HEK293 (cell line): ENCODE data around the gene PRKACG.

Experiments
- CTCF ChIA-PET: fragments of 350-600 bp; formaldehyde crosslinking; extraction: SDS; loops from one replicate; lab custom pipeline; 2021; ENCODE audit warnings: antibody characterized with exemption; lab: Yijun Ruan, JAX
- POLR2A ChIA-PET: fragments of 300-600 bp; formaldehyde crosslinking; extraction: SDS; loops from one replicate; lab custom pipeline; 2020; ENCODE audit warnings: antibody characterized with exemption, inconsistent platforms; lab: Yijun Ruan, JAX
- H3K27ac ChIP-seq: fragments of 200-500 bp; sonication (Bioruptor generic); 2 replicates; pipeline ENCODE4 v1.5.1; 2014; ENCODE audit warnings: low read depth, low read length, control low read depth, inconsistent platforms; ENCODE audit errors: extremely low read depth
- H3K36me3 ChIP-seq, 2 experiments: fragments of 200-500 bp in 1 of 2; sonication (Bioruptor generic) in 1 of 2; 1 replicate in 1 of 2; 2 replicates in 1 of 2; pipeline ENCODE4 v1.5.1; 2014 to 2017; ENCODE audit warnings: inconsistent platforms in 2 of 2, low read length in 2 of 2; ENCODE audit not compliant: control insufficient read depth in 2 of 2, insufficient read depth in 1 of 2
- H3K4me1 ChIP-seq: fragments of 200-500 bp; sonication (Bioruptor generic); 2 replicates; pipeline ENCODE4 v1.5.1; 2014; ENCODE audit warnings: mild to moderate bottlenecking, low read length, inconsistent platforms; ENCODE audit not compliant: control insufficient read depth, insufficient read depth
- H3K4me3 ChIP-seq: 2 replicates; pipeline ENCODE4 v1.5.1; 2011; ENCODE audit warnings: low read depth, mild to moderate bottlenecking, control low read depth, low read length, moderate library complexity
- H3K9me3 ChIP-seq: fragments of 200-500 bp; sonication (Bioruptor generic); 2 replicates; pipeline ENCODE4 v1.5.1; 2014; ENCODE audit warnings: low read depth, low read length, inconsistent platforms; ENCODE audit not compliant: control insufficient read depth, insufficient read depth
- HIC1 ChIP-seq: fragments of 450-650 bp; formaldehyde crosslinking; IDR thresholded peaks from 2 replicates; pipeline ENCODE4 v1.5.1; 2016; ENCODE audit warnings: missing biosample characterization, missing genetic modification characterization
- KLF16 ChIP-seq: fragments of 450-650 bp; formaldehyde crosslinking; IDR thresholded peaks from 2 replicates; pipeline ENCODE4 v1.5.1; 2017; ENCODE audit warnings: missing biosample characterization, missing genetic modification characterization
- KLF17 ChIP-seq: fragments of 450-650 bp; formaldehyde crosslinking; IDR thresholded peaks from 2 replicates; pipeline ENCODE4 v1.5.1; 2016; ENCODE audit warnings: missing biosample characterization, missing genetic modification characterization
- OSR2 ChIP-seq: fragments of 450-650 bp; formaldehyde crosslinking; IDR thresholded peaks from 2 replicates; pipeline ENCODE4 v1.5.1; 2016; ENCODE audit warnings: missing biosample characterization, missing genetic modification characterization
- REPIN1 ChIP-seq: fragments of 450-650 bp; formaldehyde crosslinking; IDR thresholded peaks from 2 replicates; pipeline ENCODE4 v1.5.1; 2017; ENCODE audit warnings: missing biosample characterization, missing genetic modification characterization, low read depth
- SCRT1 ChIP-seq: fragments of 450-650 bp; formaldehyde crosslinking; IDR thresholded peaks from 2 replicates; pipeline ENCODE4 v1.5.1; 2016; ENCODE audit warnings: missing biosample characterization, missing genetic modification characterization, borderline replicate concordance
- SETDB1 ChIP-seq: IDR thresholded peaks from one replicate; pipeline ENCODE4 v1.6.1; 2017; ENCODE audit warnings: mild to moderate bottlenecking, low read length, moderate library complexity, mixed read lengths; ENCODE audit not compliant: insufficient read length
- SP7 ChIP-seq: fragments of 450-650 bp; formaldehyde crosslinking; IDR thresholded peaks from 2 replicates; pipeline ENCODE4 v1.5.1; 2016; ENCODE audit warnings: missing biosample characterization, missing genetic modification characterization
- ZNF112 ChIP-seq: fragments of 450-650 bp; formaldehyde crosslinking; IDR thresholded peaks from 2 replicates; pipeline ENCODE4 v1.5.0; 2017; ENCODE audit warnings: missing biosample characterization, missing genetic modification characterization
- ZNF132 ChIP-seq: fragments of 450-650 bp; formaldehyde crosslinking; IDR thresholded peaks from 2 replicates; pipeline ENCODE4 v1.5.1; 2017; ENCODE audit warnings: missing biosample characterization, missing genetic modification characterization, borderline replicate concordance
- ZNF169 ChIP-seq: fragments of 450-650 bp; formaldehyde crosslinking; IDR thresholded peaks from 2 replicates; pipeline ENCODE4 v1.5.1; 2016; ENCODE audit warnings: missing biosample characterization, missing genetic modification characterization
- ZNF19 ChIP-seq: fragments of 450-650 bp; formaldehyde crosslinking; IDR thresholded peaks from 2 replicates; pipeline ENCODE4; 2016; ENCODE audit warnings: missing biosample characterization, missing genetic modification characterization, low read depth
- ZNF266 ChIP-seq: fragments of 450-650 bp; formaldehyde crosslinking; IDR thresholded peaks from 2 replicates; pipeline ENCODE4 v1.5.1; 2016; ENCODE audit warnings: missing biosample characterization, missing genetic modification characterization, low read depth
- ZNF292 ChIP-seq: fragments of 450-650 bp; formaldehyde crosslinking; IDR thresholded peaks from 2 replicates; pipeline ENCODE4 v1.5.1; 2016; ENCODE audit warnings: low read depth, missing biosample characterization, missing genetic modification characterization, borderline replicate concordance
- ZNF394 ChIP-seq: fragments of 450-650 bp; formaldehyde crosslinking; IDR thresholded peaks from 2 replicates; pipeline ENCODE4 v1.5.1; 2016; ENCODE audit warnings: missing biosample characterization, missing genetic modification characterization, mild to moderate bottlenecking, moderate library complexity, borderline replicate concordance
- ZNF433 ChIP-seq: fragments of 450-650 bp; formaldehyde crosslinking; IDR thresholded peaks from 2 replicates; pipeline ENCODE4 v1.5.1; 2016; ENCODE audit warnings: missing biosample characterization, missing genetic modification characterization, low read depth
- ZNF48 ChIP-seq: fragments of 450-650 bp; formaldehyde crosslinking; IDR thresholded peaks from 2 replicates; pipeline ENCODE4 v1.5.1; 2016; ENCODE audit warnings: missing biosample characterization, missing genetic modification characterization
- ZNF654 ChIP-seq: fragments of 450-650 bp; formaldehyde crosslinking; IDR thresholded peaks from 2 replicates; pipeline ENCODE4 v1.5.1; 2016; ENCODE audit warnings: low read depth, missing biosample characterization, missing genetic modification characterization
- ZNF664 ChIP-seq: fragments of 450-650 bp; formaldehyde crosslinking; IDR thresholded peaks from 2 replicates; pipeline ENCODE4 v1.5.1; 2016; ENCODE audit warnings: missing biosample characterization, missing genetic modification characterization
- ZNF768 ChIP-seq: fragments of 450-650 bp; formaldehyde crosslinking; IDR thresholded peaks from 2 replicates; pipeline ENCODE4 v1.5.1; 2018; ENCODE audit warnings: missing biosample characterization, mild to moderate bottlenecking, missing genetic modification characterization
- ZNF843 ChIP-seq: fragments of 450-650 bp; formaldehyde crosslinking; IDR thresholded peaks from 2 replicates; pipeline ENCODE4 v1.5.1; 2016; ENCODE audit warnings: missing biosample characterization, missing genetic modification characterization

The PRKACG gene

GRCh38 chr9:69035438-69036308 lies 21.8 kb upstream of the PRKACG start, which contains the start of gene FXN (continued):
- no peak for TF ChIP-seq OSR2 (tag by site-specific recombination)
- peak; percentile 26; the same call in 1 of the 2 replicates for TF ChIP-seq ZNF394 (tag by site-specific recombination)
- no peak for TF ChIP-seq ZNF292 (tag by site-specific recombination)
- 0 out of 2 replicates have a peak, but pooled peaks have one; percentile 6 for TF ChIP-seq ZNF664
- no peak for TF ChIP-seq ZNF112 (tag by site-specific recombination)
- no peak for TF ChIP-seq ZNF266 (tag by site-specific recombination)
- no peak for TF ChIP-seq ZNF48 (tag by site-specific recombination)
- TF ChIP-seq KLF17 (tag by site-specific recombination), result peak; percentile 52; the same call in 1 of the 2 replicates

GRCh38 chr9:69034071-69034470 lies 20.2 kb upstream of the PRKACG start:
- ChIA-PET CTCF (interaction anchor here (0.6 to 1.6 kb wide), 4 partner anchors 11 to 895 kb away, joined by 3 to 6 read pairs (median 4); no protein-coding TSS in a partner anchor), POLR2A (interaction anchor here (0.6 kb wide), 1 partner anchor 36 kb away, joined by 3 read pairs; no protein-coding TSS in a partner anchor)
- no peak for TF ChIP-seq HIC1 (tag by site-specific recombination)
- TF ChIP-seq SCRT1 (tag by site-specific recombination), result no peak
- TF ChIP-seq ZNF132 (tag by site-specific recombination), result no peak
- no peak for TF ChIP-seq ZNF843 (tag by site-specific recombination)
- TF ChIP-seq ZNF654 (tag by site-specific recombination), result no peak
- TF ChIP-seq SETDB1, result no peak
- no peak for TF ChIP-seq REPIN1 (tag by site-specific recombination)
- TF ChIP-seq KLF17 (tag by site-specific recombination), result no peak
- TF ChIP-seq SP7, result no peak
- TF ChIP-seq KLF16 (tag by site-specific recombination), result no peak
- TF ChIP-seq ZNF768 (tag by site-specific recombination), result no peak
- TF ChIP-seq ZNF169, result no peak
- no peak for TF ChIP-seq ZNF19 (tag by site-specific recombination)
- TF ChIP-seq ZNF433 (tag by site-specific recombination), result no peak

More at GRCh38 chr9:69034071-69034470, 20.2 kb upstream of the PRKACG start:
- no peaks in the 10 kb centered on the region for H3K4me1 ChIP-seq
- H3K36me3 ChIP-seq, result no peaks in the 10 kb centered on the region
- H3K27ac ChIP-seq, result no peak overlapping the region
- no peak overlapping the region for H3K4me3 ChIP-seq
- no peaks in the 10 kb centered on the region for H3K9me3 ChIP-seq
